GM18861 (cell line): ENCODE results near the gene MGST2.

Experiments used
- ATAC-seq: cut with Tn5 transposase; IDR thresholded peaks from one replicate; pipeline ENCODE4 v1.9.1; 2021; ENCODE audit not compliant: unreplicated experiment

MGST2 gene

GRCh38 chr4:139643042-139643895 is 22.4 kb upstream of the MGST2 start:
- no peak for ATAC-seq

GRCh38 chr4:139645458-139645857 is 20.2 kb upstream of the MGST2 start:
- no peak for ATAC-seq

GRCh38 chr4:139647184-139647583 is 18.4 kb upstream of the MGST2 start:
- no peak for ATAC-seq

- ATAC-seq = no peak
Measured at GRCh38 chr4:139647952-139648351, 17.7 kb upstream of the MGST2 start.

- peak; percentile 84 for ATAC-seq
Measured at GRCh38 chr4:139651282-139652194, 14.1 kb upstream of the MGST2 start.

- no peak for ATAC-seq
Measured at GRCh38 chr4:139654516-139654915, 11.1 kb upstream of the MGST2 start.

GRCh38 chr4:139655116-139655515 is 10.5 kb upstream of the MGST2 start:
- peak; percentile 36 for ATAC-seq

GRCh38 chr4:139656614-139657486 is 8.8 kb upstream of the MGST2 start:
- ATAC-seq = peak; percentile 76

- ATAC-seq = no peak
Measured at GRCh38 chr4:139658185-139658584, 7.4 kb upstream of the MGST2 start.

GRCh38 chr4:139658586-139659382 is 6.8 kb upstream of the MGST2 start:
- no peak for ATAC-seq

- ATAC-seq = no peak
Measured at GRCh38 chr4:139659735-139660424, 5.7 kb upstream of the MGST2 start.

GRCh38 chr4:139660568-139661043 is 5.0 kb upstream of the MGST2 start:
- no peak for ATAC-seq

- ATAC-seq = no peak
Measured at GRCh38 chr4:139663561-139664138, 2.0 kb upstream of the MGST2 start.

- no peak for ATAC-seq
Measured at GRCh38 chr4:139664442-139664841, 1.2 kb upstream of the MGST2 start.

- no peak for ATAC-seq
Measured at GRCh38 chr4:139665079-139665689, 435 bp upstream of the MGST2 start.

- peak; percentile 30 for ATAC-seq
Measured at GRCh38 chr4:139666735-139667281, 1.2 kb downstream of the MGST2 start.

GRCh38 chr4:139668036-139668435 is 2.4 kb downstream of the MGST2 start:
- ATAC-seq = no peak

- ATAC-seq = no peak
Measured at GRCh38 chr4:139668658-139669201, 3.1 kb downstream of the MGST2 start.
